GM19372 (cell line): ENCODE results near the gene FASTKD3.

Experiments
- ATAC-seq: cut with Tn5 transposase; IDR thresholded peaks from one replicate; pipeline ENCODE4 v1.9.1; 2021; ENCODE audit warnings: mild to moderate bottlenecking, low read depth, moderate library complexity; ENCODE audit not compliant: unreplicated experiment

FASTKD3 gene

GRCh38 chr5:7813007-7813406 lies 55.8 kb downstream of the FASTKD3 start:
- no peak for ATAC-seq

- no peak for ATAC-seq
Measured at GRCh38 chr5:7811715-7812114, 57.1 kb downstream of the FASTKD3 start.
